Measurements from ENCODE around the gene PPP1R9A.

The PPP1R9A gene

DNA sequence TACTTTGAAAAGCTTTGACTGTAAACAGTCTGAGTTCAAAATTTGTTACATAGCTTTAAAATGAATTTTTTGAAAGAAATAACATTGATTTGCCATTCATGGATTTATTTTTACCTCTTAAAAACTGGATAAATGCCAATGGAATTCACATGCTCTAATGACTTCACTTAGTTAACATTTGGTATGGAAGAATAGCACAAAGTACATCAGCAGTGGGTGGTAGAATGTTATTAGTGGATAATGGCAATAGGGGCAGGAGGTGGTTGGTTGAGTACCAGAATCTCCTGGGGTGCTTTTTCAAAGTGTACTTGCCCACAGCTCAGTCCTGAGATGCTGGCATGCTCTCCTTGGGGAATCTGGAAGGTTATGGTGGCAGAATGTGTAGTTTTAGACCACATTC, 4.7 kb downstream of the PPP1R9A start:
- DNase-seq, result no peak

- no peak for DNase-seq
These were observed 6.0 kb downstream of the PPP1R9A start for GRCh38 chr7:94913391-94913790.

- DNase-seq, result no peak
These were observed 14.5 kb downstream of the PPP1R9A start for GRCh38 chr7:94921911-94922310.

GRCh38 chr7:94922457-94922856, 15.1 kb downstream of the PPP1R9A start:
- DNase-seq, result no peak

- no peak for DNase-seq
These were observed 16.0 kb downstream of the PPP1R9A start for GRCh38 chr7:94923412-94923811.

DNA sequence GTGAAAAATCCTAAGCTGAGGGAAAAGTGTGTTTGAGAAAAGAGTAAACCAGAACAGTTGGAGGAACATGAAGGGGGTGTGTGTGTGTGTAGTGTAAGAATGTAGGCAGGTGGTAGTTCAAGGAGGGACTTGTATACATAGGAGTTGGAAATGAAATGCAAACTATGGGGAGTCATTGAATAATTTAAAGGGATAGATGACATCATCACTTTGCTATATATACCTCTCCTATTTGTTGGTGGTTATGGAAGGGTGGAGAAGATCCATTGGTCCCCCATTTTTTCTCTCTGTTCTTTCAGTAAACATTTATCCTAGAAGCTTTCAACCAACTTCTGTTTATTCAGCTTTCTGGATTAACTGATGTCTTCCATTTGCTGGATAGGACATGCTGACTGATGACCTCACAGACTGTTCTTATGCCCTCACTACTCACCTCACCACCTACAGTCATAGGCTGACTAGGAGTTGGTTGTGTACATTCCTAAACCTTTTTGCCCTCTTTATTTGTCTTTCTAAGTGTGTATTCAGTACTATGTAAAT, 20.8 kb downstream of the PPP1R9A start:
- DNase-seq, result no peak

DNA sequence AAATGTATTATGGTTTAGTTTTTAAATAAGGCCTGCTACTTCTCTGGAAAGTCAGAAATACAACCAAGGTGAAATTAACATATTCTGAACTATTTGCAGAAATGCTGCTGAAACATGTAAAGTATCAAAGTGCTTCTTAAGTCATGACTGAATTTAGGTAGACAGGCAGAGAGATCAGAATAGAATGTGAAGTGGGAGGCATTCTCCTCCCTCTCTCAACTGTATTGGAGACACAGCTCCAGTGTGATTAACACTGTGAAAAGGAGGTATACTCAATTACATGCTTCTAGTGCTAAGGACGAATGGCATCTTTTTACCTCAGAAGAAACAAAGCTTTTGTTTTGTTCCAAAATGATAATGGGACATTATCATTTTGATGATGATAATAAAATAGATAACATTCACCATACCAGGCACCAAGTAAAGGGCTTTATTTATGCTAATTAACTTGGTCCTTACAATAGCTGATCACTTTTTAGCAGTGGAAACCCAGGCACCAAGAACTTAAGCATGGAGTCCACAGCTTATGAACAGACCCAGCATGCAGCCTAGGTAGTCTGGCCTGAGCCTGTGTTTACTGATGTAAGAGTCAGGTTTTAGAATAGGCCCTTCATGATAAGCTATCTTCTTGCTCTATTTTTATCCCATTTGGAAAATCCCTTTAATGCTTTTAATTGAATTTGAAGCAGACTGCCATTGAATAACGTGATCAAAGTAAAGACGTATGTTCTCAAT, 26.0 kb downstream of the PPP1R9A start:
- no peak for DNase-seq

DNA sequence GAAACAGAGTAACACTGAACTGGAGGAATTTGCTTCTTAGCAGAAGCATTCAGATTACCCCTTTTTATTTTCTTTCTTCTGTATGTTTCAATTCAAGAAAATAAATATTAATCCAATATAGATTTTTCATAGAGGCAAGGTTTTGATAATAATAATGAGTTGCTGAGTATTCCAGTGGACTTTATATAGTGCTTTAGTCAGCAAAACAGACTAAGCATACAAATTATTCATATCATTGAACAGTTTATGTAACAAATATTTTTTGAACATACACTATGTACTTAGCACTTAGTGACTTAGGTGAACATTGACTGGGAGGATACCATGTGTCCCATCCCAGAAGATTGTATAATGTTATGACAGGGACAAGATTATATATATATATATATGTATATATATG, 32.0 kb downstream of the PPP1R9A start:
- no peak for DNase-seq

DNA sequence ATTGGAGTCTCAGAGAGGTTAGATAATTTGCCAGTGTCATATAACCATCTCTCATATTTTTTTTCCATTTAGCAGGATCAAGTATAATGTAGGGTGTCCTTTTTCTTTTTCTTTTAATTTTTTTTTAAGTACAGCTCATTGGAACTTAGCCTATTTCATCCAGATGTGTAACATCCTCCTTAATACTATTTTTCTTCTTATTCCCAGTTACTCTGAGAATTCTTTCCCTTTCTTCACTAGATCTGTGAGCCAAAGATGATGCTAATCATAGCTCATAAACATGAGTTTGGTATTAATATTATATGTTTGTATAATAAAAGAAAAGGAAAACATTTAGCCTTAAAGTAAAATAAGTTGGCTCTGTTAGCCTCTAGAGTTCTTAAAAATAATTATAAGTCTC, 32.8 kb downstream of the PPP1R9A start:
- DNase-seq, result no peak

DNA sequence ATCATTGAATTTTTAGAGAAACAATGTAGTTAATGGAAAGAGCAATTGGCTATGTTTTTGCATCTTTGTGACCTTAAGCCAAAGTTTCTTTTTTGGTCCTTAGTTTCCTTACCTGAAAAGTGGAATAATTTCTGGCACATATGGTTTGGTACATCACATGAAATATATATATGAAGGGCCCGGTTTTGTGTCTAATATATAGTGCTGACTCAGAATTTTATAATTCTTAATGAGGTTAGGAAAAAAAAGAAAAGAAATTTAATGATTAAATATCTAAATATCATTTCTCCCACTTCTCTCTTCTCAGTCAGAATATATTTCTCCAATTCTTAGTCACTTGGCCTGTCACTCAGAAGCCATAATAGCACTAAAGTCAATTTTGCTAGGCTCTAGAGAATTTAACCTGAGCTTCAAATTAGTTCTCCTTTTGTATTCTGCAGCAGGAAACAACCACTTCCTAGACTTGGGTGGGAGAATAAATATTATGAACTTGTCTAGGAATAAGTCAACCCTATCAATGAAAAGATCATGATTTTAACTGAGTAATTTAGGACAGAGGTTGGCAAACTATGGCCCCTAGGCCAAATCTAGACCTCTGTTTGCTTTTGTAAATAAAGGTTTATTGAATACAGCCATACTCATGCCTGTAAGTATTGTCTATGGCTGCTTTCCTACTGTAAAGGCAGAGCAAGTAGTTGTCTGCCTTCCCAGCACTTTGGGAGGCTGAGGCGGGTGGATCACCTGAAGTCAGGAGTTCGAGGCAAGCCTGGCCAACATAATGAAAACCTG, 34.6 kb downstream of the PPP1R9A start:
- no peak for DNase-seq

GRCh38 chr7:94943134-94943533, 35.7 kb downstream of the PPP1R9A start:
- no peak for DNase-seq

- no peak for DNase-seq
These were observed 42.1 kb downstream of the PPP1R9A start for GRCh38 chr7:94949532-94949931.

- DNase-seq, result no peak
These were observed 48.4 kb downstream of the PPP1R9A start for GRCh38 chr7:94955807-94956206.

DNA sequence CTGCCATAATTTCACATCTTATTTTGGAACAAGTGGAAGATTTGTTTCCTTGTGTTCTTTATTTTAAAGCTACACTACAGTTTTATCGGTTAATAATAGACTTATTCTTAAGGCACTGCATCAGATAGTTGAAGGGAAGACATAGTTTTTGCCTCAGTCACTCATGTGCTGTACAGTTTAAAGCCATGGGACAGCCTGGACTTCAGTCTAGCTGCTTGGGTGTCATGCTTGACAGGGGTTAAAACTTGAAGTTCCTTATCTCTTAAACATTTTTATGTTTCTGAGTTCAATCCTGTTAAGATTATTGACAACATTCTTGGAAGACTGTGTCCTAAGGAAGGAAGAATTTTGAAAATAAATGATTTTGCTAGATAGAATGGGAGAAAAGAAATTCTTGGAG, 49.7 kb downstream of the PPP1R9A start:
- DNase-seq, result no peak

- no peak for DNase-seq
These were observed 55.3 kb downstream of the PPP1R9A start for GRCh38 chr7:94962661-94963060.

GRCh38 chr7:94969434-94970084, 62.2 kb downstream of the PPP1R9A start:
- DNase-seq, result no peak

- DNase-seq, result no peak
These were observed 62.7 kb downstream of the PPP1R9A start for GRCh38 chr7:94970085-94970576.

DNA sequence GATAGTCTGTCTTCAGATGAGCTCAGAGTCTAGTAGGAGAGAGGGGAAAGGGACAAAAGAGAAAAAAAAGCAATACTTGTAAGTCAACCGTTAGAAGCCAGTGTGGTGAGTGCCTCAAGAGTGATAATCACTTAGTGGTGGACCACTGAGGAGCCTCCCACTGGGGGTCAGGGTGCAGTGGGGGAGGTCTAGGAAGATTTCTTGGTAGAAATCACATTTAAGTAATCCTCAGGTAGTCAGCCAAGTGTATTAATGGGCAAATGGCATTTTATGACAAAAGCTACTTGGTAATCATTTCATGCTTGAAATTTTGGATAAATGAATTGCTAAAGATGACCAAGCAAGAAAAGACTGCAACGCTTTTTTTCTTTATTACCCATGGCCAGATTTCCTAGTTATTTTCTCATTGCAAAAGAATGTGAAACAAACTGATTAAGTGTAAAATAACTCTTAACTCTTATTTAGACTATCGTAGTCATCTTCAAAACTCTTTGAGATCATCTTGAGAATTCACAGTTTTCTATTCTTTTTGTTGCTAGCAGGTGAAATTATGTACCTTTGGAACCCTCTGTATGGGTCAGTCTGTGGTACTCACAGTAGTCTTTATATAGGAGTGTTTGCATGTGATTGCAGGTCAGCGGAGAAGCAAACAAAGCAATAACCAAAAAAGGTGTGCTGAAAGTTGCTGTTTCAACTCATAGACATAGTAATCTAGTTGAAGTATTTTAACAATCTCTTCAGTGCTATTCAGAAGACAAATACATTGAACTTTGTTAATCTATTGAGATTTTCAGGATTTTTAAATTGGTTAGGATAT, 63.9 kb downstream of the PPP1R9A start:
- no peak for DNase-seq

DNA sequence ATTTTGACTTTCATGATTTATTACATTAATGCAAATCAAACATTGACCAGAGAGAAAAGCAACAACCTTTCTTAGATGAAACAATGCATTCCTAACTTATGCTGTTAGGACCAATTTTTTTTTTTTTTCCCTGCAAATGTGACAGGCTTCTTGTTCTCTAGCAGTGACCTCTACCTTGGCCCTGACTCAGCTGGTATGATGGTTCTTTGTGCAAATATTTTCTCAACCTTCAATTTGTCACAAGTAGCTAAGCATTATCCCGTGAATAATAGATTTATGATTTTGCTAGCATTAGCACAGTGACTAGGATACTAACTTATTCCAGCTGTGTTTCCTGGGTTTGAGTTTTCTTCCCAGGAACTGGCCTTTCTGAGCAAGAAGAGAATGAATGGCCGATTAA, 64.9 kb downstream of the PPP1R9A start:
- DNase-seq, result no peak

DNA sequence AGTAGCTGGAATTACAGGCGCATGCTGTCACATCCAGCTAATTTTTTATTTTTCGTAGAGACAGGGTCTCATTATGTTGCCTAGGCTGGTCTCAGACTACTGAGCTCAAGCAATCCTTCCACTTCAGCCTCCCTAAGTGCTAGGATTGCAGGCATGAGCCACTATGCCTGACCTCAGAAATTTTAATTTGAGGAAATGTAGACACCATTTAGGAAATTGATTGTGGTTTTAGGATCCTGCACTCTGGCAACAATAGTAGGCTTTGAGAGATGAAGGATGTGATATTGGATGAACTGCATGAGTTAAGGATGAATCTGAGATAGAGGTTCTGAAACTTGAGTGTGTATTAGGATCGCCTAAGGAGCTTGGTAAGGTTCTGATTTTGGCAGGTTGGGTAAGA, 66.5 kb downstream of the PPP1R9A start:
- no peak for DNase-seq

DNA sequence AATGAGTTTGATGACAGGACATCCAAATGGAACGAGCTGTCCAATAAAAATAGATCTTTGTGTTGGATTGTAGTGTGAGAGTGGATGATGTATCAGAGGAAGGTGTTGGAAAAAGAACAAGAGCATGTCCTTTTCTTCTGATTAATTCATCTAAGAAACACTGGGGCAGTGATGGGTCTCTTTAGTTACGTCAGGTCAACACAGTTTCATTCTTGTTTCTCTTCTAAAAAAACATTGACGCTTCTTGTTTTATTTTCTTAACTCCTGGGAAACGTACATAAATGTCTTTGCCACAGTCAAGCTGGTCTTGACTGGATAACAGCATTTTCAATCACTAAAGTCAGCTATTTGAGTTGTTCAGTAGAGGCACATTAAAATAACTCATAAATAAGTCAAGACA, 67.0 kb downstream of the PPP1R9A start:
- no peak for DNase-seq

- DNase-seq, result no peak
These were observed 67.9 kb downstream of the PPP1R9A start for GRCh38 chr7:94975336-94975735.

All from stimulated activated CD4-positive, alpha-beta T cell treated with anti-CD3 and anti-CD28 coated beads, Interleukin-12 subunit alpha, Interleukin-12 subunit beta, amount 100 ng/mL, for 4 hours (primary cell).